PC-3 (cell line): ENCODE results near the gene GNB3. TPM values are rescaled to one million over a fixed set of nuclear protein-coding genes. Genes with fewer than 3 reads are reported as not detected.

Source experiments
- ATAC-seq: fragments of 200-7000 bp; cut with Tn5 transposase; 2 replicates; pipeline ENCODE4 v1.9.1; 2020; ENCODE audit warnings: mild to moderate bottlenecking, moderate library complexity
- BruUV-seq: library from RNA; stranded (reverse); fragments of 400-500 nt; replicated peaks from 2 replicates; lab custom pipeline; 2021; lab: Mats Ljungman, UMichigan
- CTCF ChIA-PET: fragments of 300-600 bp; sonication (Branson Sonifier 250); formaldehyde crosslinking; loops from one replicate; lab custom pipeline; 2022; ENCODE audit warnings: antibody characterized with exemption; lab: Charles Lee
- POLR2A ChIA-PET: fragments of 300-600 bp; sonication (Branson Sonifier 250); formaldehyde crosslinking; loops from one replicate; lab custom pipeline; 2022; ENCODE audit warnings: antibody characterized with exemption; ENCODE audit not compliant: unreplicated experiment; lab: Charles Lee
- DNase-seq: peaks from one replicate; pipeline ENCODE4 v3.0.0-alpha.2; 2015
- H2AFZ ChIP-seq: fragments of 300-600 bp; sonication (generic); 2 replicates; pipeline ENCODE4 v1.6.0; 2016; ENCODE audit warnings: antibody characterized with exemption, low read length
- H3F3A ChIP-seq: fragments of 300-600 bp; sonication (generic); one replicate; pipeline ENCODE4 v1.6.0; 2017; ENCODE audit warnings: antibody characterized with exemption, low read length, control low read depth, mild to moderate bottlenecking; ENCODE audit not compliant: unreplicated experiment
- H3K27ac ChIP-seq: fragments of 300-600 bp; sonication (generic); 2 replicates; pipeline ENCODE4 v1.5.1; 2016; ENCODE audit warnings: mild to moderate bottlenecking, low read length
- H3K27me3 ChIP-seq: fragments of 300-600 bp; sonication (generic); 2 replicates; pipeline ENCODE4 v1.6.1; 2016; ENCODE audit warnings: low read length, mixed read lengths
- H3K36me3 ChIP-seq: fragments of 300-600 bp; sonication (generic); 2 replicates; pipeline ENCODE4 v1.6.1; 2016; ENCODE audit warnings: low read depth, mixed run types, low read length, mixed read lengths
- H3K4me1 ChIP-seq: fragments of 300-600 bp; sonication (generic); 2 replicates; pipeline ENCODE4 v1.5.1; 2016; ENCODE audit warnings: low read length; ENCODE audit not compliant: insufficient read depth
- H3K4me2 ChIP-seq: fragments of 300-600 bp; sonication (generic); 2 replicates; pipeline ENCODE4 v1.6.0; 2016; ENCODE audit warnings: low read length
- H3K4me3 ChIP-seq: fragments of 300-600 bp; sonication (generic); 2 replicates; pipeline ENCODE4 v1.5.1; 2016; ENCODE audit warnings: mild to moderate bottlenecking, low read length, mixed read lengths
- H3K79me2 ChIP-seq: fragments of 300-600 bp; sonication (generic); 2 replicates; pipeline ENCODE4 v1.6.1; 2017; ENCODE audit warnings: low read length, mixed read lengths
- H3K9ac ChIP-seq: fragments of 300-600 bp; sonication (generic); 2 replicates; pipeline ENCODE4 v1.6.0; 2016; ENCODE audit warnings: mild to moderate bottlenecking, low read length
- H3K9me2 ChIP-seq: fragments of 300-600 bp; sonication (generic); replicated peaks from 2 replicates; pipeline ENCODE4 v1.6.1; 2016; ENCODE audit warnings: mixed run types, low read length, mixed read lengths
- H3K9me3 ChIP-seq: fragments of 300-600 bp; sonication (generic); 2 replicates; pipeline ENCODE4 v1.6.1; 2016; ENCODE audit warnings: low read length, mixed read lengths
- H4K20me1 ChIP-seq: fragments of 300-600 bp; sonication (generic); 2 replicates; pipeline ENCODE4 v1.6.1; 2016; ENCODE audit warnings: low read length, mixed read lengths
- CTCF ChIP-seq: fragments of 300-600 bp; sonication (generic); conservative IDR thresholded peaks from 2 replicates; pipeline ENCODE4 v1.5.1; 2017; ENCODE audit warnings: antibody characterized with exemption, low read depth, mild to moderate bottlenecking, low read length
- EZH2 ChIP-seq: fragments of 300-600 bp; sonication (generic); IDR thresholded peaks from one replicate; pipeline ENCODE4 v1.6.1; 2017; ENCODE audit warnings: antibody characterized with exemption, mild to moderate bottlenecking, low read length; ENCODE audit not compliant: unreplicated experiment
- EZH2phosphoT487 ChIP-seq: fragments of 300-600 bp; sonication (generic); IDR thresholded peaks from 2 replicates; pipeline ENCODE4 v1.6.1; 2018; ENCODE audit warnings: mild to moderate bottlenecking, antibody characterized with exemption, low read length, borderline replicate concordance
- intact Hi-C: fragments of 100-400 bp; cut with micrococcal nuclease; formaldehyde crosslinking; loops from 2 replicates; pipeline ENCODE4 v1.9.0; 2023
- total RNA-seq: library from RNA; depleted of rRNA; stranded (reverse); fragments of >200 nt; gene quantifications from 2 replicates; pipeline ENCODE4 v1.2.3, GENCODE V29; 2014

The GNB3 gene
- total RNA-seq, 1 experiment from 2014 or later = not detected

- TF ChIP-seq EZH2 (no peak), CTCF (no peak), EZH2phosphoT487 (no peak)
- no peaks in the 10 kb centered on the region for H3K27me3 ChIP-seq
- H3K4me3 ChIP-seq = no peak overlapping the region
- ChIA-PET POLR2A (no interaction called here), CTCF (no interaction called here)
- no peaks in the 10 kb centered on the region for H3K36me3 ChIP-seq
- H3K9ac ChIP-seq = no peak overlapping the region
- H3K27ac ChIP-seq = no peak overlapping the region
- no peaks in the 10 kb centered on the region for H4K20me1 ChIP-seq
- ATAC-seq (no peak), DNase-seq (no peak)
- intact Hi-C loops = no loop called here
- no peaks in the 10 kb centered on the region for H3K9me2 ChIP-seq
- no peaks in the 10 kb centered on the region for H3K79me2 ChIP-seq
- no TSS peak for BruUV-seq
- H3K4me1 ChIP-seq = no peaks in the 10 kb centered on the region
- H2AFZ ChIP-seq = no peak overlapping the region
- no peaks in the 10 kb centered on the region for H3K9me3 ChIP-seq
- no peaks in the 10 kb centered on the region for H3F3A ChIP-seq
- no peak overlapping the region for H3K4me2 ChIP-seq
Observed at GRCh38 chr12:6817098-6817497, 23.6 kb upstream of the GNB3 start.

- Histone ChIP-seq H3K4me1 (no peaks in the 10 kb centered on the region), H3K27me3 (no peaks in the 10 kb centered on the region), H2AFZ (no peak overlapping the region), H3K27ac (no peak overlapping the region), H3K36me3 (no peaks in the 10 kb centered on the region), H4K20me1 (no peaks in the 10 kb centered on the region), H3K9me3 (no peaks in the 10 kb centered on the region), H3K4me2 (no peak overlapping the region), H3K9ac (no peak overlapping the region), H3K9me2 (no peaks in the 10 kb centered on the region), H3K79me2 (no peaks in the 10 kb centered on the region), H3F3A (no peaks in the 10 kb centered on the region), H3K4me3 (no peak overlapping the region)
- DNase-seq (no peak), ATAC-seq (no peak)
- ChIA-PET POLR2A (no interaction called here), CTCF (no interaction called here)
- no TSS peak for BruUV-seq
- intact Hi-C loops = no loop called here
- TF ChIP-seq EZH2phosphoT487 = no peak
- TF ChIP-seq CTCF = no peak
- no peak for TF ChIP-seq EZH2
Observed at GRCh38 chr12:6817662-6818157, 23.0 kb upstream of the GNB3 start.

- no peaks in the 10 kb centered on the region for H3F3A ChIP-seq
- ChIA-PET CTCF (no interaction called here), POLR2A (no interaction called here)
- no peaks in the 10 kb centered on the region for H3K4me1 ChIP-seq
- intact Hi-C loops = no loop called here
- H3K27ac ChIP-seq = no peak overlapping the region
- H2AFZ ChIP-seq = no peak overlapping the region
- ATAC-seq (no peak), DNase-seq (no peak)
- H3K27me3 ChIP-seq = no peaks in the 10 kb centered on the region
- no peaks in the 10 kb centered on the region for H4K20me1 ChIP-seq
- no peak for TF ChIP-seq EZH2
- TF ChIP-seq CTCF = no peak
- TF ChIP-seq EZH2phosphoT487 = no peak
- H3K36me3 ChIP-seq = no peaks in the 10 kb centered on the region
- no peaks in the 10 kb centered on the region for H3K9me2 ChIP-seq
- no peak overlapping the region for H3K9ac ChIP-seq
- H3K9me3 ChIP-seq = no peaks in the 10 kb centered on the region
- no TSS peak for BruUV-seq
- H3K79me2 ChIP-seq = no peaks in the 10 kb centered on the region
- no peak overlapping the region for H3K4me3 ChIP-seq
- H3K4me2 ChIP-seq = no peak overlapping the region
Observed at GRCh38 chr12:6818222-6818621, 22.5 kb upstream of the GNB3 start.
